Heart left ventricle (tissue), 16 donors: Measurements from ENCODE around the gene KIF5A. TPM values are rescaled to one million over a fixed set of nuclear protein-coding genes. Genes with fewer than 3 reads are reported as not detected.

Source experiments
- ATAC-seq, 4 donors: fragments of 200-7000 bp; cut with Tn5 transposase; one replicate each; pipeline ENCODE4 v1.9.1; 2020 to 2022; ENCODE audit warnings: moderate library complexity in 4 of 4, mild to moderate bottlenecking in 3 of 4, moderate number of reproducible peaks in 1 of 4
- DNase-seq, 5 donors: peaks; one replicate each; pipeline ENCODE4 v3.0.0-alpha.2; 2020
- H3K27ac ChIP-seq, 12 donors: fragments of 200-600 bp; sonication (generic) in 4 of 12; one replicate each; pipeline versions ENCODE4 v1.5.0 to v1.8.0; 2016 to 2022; ENCODE audit warnings: mild to moderate bottlenecking in 2 of 12
- H3K27me3 ChIP-seq, 9 donors: fragments of 200-600 bp; sonication (generic) in 2 of 9; one replicate each; pipeline versions ENCODE4 v1.5.1 to v1.8.0; 2016 to 2022; ENCODE audit warnings: mild to moderate bottlenecking in 3 of 9
- H3K36me3 ChIP-seq, 9 donors: fragments of 200-600 bp; sonication (generic) in 2 of 9; one replicate each; pipeline versions ENCODE4 v1.5.0 to v1.8.0; 2018 to 2022; ENCODE audit warnings: mild to moderate bottlenecking in 2 of 9
- H3K4me1 ChIP-seq, 12 donors: fragments of 200-600 bp; sonication (generic) in 4 of 12; one replicate each; pipeline versions ENCODE4 v1.5.0 to v1.8.0; 2016 to 2022; ENCODE audit warnings: mild to moderate bottlenecking in 3 of 12
- H3K4me3 ChIP-seq, 12 donors: fragments of 200-600 bp; sonication (generic) in 4 of 12; one replicate each; pipeline versions ENCODE4 v1.5.0 to v1.8.0; 2017 to 2022; ENCODE audit warnings: mild to moderate bottlenecking in 9 of 12, moderate library complexity in 4 of 12
- H3K9me3 ChIP-seq, 12 donors: fragments of 200-600 bp; sonication (generic) in 4 of 12; one replicate each; pipeline versions ENCODE4 v1.5.0 to v1.8.0; 2016 to 2022; ENCODE audit warnings: mild to moderate bottlenecking in 1 of 12
- POLR2A ChIP-seq, 2 donors: fragments of 450-650 bp; IDR thresholded peaks; one replicate each; pipeline ENCODE4 v1.6.1; 2017; ENCODE audit warnings: antibody characterized with exemption in 2 of 2, mild to moderate bottlenecking in 2 of 2, moderate library complexity in 2 of 2
- WGBS, 4 donors: extraction: QIAGEN DNeasy Blood & Tissue Kit in 2 of 4; methylation state at CpG; one replicate each; pipeline versions ENCODE4 v1.1.5 to v1.1.7; 2013 to 2018; 5-methylcytosine and 5-hydroxymethylcytosine counted together
- intact Hi-C, 10 donors: fragments of 100-400 bp; cut with DNase I; formaldehyde crosslinking; loops; one replicate each; pipeline versions ENCODE4 v1.11.1 to v1.14.2; 2022
- polyA plus RNA-seq, 2 donors: library from polyadenylated mRNA; stranded (reverse); fragments of 200-250 nt; gene quantifications; one replicate each; pipeline ENCODE4 v1.2.3, GENCODE V29; 2013
- total RNA-seq, 9 donors: library from RNA; depleted of rRNA in 2 of 9; stranded (reverse); fragments of >200 nt in 2 of 9; fragmentation: NEBNext Ultra II Directional in 3 of 9; extraction: Animal tissue kit (Norgen Biotek cat#: 25700) in 3 of 9; gene quantifications; one replicate each; pipeline versions ENCODE4 v1.1.0 to v1.2.4, GENCODE V29; 2016 to 2023
- TF ChIP-seq, protein P1 (sequence below), 12 donors: fragments of 200-600 bp; sonication (generic) in 4 of 12; IDR thresholded peaks; one replicate each; pipeline versions ENCODE4 v1.5.0 to v1.8.0; 2018 to 2022; ENCODE audit warnings: antibody characterized with exemption in 12 of 12, mild to moderate bottlenecking in 5 of 12
- donor health status: ischemic (EF 13 %, LVEDD 7.1; RV severe dilation, severe dysfunction).
- donor health status: healthy with polysubstance abuse.
- donor health status: DM: no; HTN: yes; CAD: no.
- donor health status: DM: no; HTN: no; CAD: no.
- donor health status: ischemic (EF 25% LVEDD 6.9; RV normal size, moderate dysfunction).
- donor health status: ischemic (EF 25% LVEDD 5.7; RV mildly dilated, moderate dysfunction).
- donor health status: healthy.
- donor health status: DM: yes; HTN: yes; CAD: no.
- donor health status: ischemic (EF 35%, LVEDD 5.7; RV mildly dilated, moderate dysfunction).
- donor health status: nonischemic (EF 11% LVEDD 7.7; RV severe dilation, severe dysfunction).
- donor health status: DM: yes; HTN: yes; CAD: no.
- donor health status: PGD.
- donor health status: ischemic (EF 29% LVEDD 5.4; RV normal size, mild dysfunction).
- donor health status: nonischemic (EF 23%, LVEDD 6.1; RV moderate dilation, normal function).

The KIF5A gene
- total and polyA plus RNA-seq, 11 donors: 0.06 to 0.31 (median 0.14) TPM; not detected in 3

GRCh38 chr12:57630891-57631433, 81.1 kb downstream of the KIF5A start:
- no peak for ATAC-seq
- WGBS, 4 donors: 51 to 78% (median 74%) methylated on average over 5 to 6 of the region's 6 CpGs
- peaks cover 0 to 6% (median 0%) of the 10 kb centered on the region in 9 donors for H3K36me3 ChIP-seq
- intact Hi-C loops: loop anchor here in 1 of 10 donors (10.0 kb wide), 1 partner anchor 104 kb away; the partner anchor contains the start of gene AGAP2
- H3K4me1 ChIP-seq: peaks cover 0 to 30% (median 11%) of the 10 kb centered on the region in 12 donors
- TF ChIP-seq POLR2A (IDR thresholded peaks at IDR 0.05): no peak
- TF ChIP-seq, protein P1, sequence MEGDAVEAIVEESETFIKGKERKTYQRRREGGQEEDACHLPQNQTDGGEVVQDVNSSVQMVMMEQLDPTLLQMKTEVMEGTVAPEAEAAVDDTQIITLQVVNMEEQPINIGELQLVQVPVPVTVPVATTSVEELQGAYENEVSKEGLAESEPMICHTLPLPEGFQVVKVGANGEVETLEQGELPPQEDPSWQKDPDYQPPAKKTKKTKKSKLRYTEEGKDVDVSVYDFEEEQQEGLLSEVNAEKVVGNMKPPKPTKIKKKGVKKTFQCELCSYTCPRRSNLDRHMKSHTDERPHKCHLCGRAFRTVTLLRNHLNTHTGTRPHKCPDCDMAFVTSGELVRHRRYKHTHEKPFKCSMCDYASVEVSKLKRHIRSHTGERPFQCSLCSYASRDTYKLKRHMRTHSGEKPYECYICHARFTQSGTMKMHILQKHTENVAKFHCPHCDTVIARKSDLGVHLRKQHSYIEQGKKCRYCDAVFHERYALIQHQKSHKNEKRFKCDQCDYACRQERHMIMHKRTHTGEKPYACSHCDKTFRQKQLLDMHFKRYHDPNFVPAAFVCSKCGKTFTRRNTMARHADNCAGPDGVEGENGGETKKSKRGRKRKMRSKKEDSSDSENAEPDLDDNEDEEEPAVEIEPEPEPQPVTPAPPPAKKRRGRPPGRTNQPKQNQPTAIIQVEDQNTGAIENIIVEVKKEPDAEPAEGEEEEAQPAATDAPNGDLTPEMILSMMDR (IDR thresholded peaks at IDR 0.05): no peak
- no peaks in the 10 kb centered on the region for H3K9me3 ChIP-seq
- peaks cover 5 to 90% (median 38%) of the 10 kb centered on the region in 9 donors for H3K27me3 ChIP-seq
- no peak overlapping the region for H3K27ac ChIP-seq
- H3K4me3 ChIP-seq: no peak overlapping the region
- DNase-seq: no peak

GRCh38 chr12:57631566-57632072, 81.8 kb downstream of the KIF5A start:
- Histone ChIP-seq H3K27me3 (peaks cover 2 to 87% (median 35%) of the 10 kb centered on the region in 9 donors), H3K36me3 (no peaks in the 10 kb centered on the region), H3K9me3 (no peaks in the 10 kb centered on the region), H3K4me3 (peak overlapping the region in 11 of 12 donors; percentile 46 to 71 (median 64)), H3K4me1 (peaks cover 0 to 30% (median 11%) of the 10 kb centered on the region in 12 donors), H3K27ac (peak overlapping the region in 1 of 12 donors; percentile 57)
- DNase-seq (peak in 1 of 5 donors; percentile 7), ATAC-seq (peak in 1 of 4 donors; percentile 4)
- WGBS, 4 donors: 9 to 23% (median 15%) methylated on average over 13 to 26 of the region's 26 CpGs
- intact Hi-C loops: loop anchor here in 3 of 10 donors (2.0 to 10.0 kb wide), 2 partner anchors 49 to 103 kb away; partner anchors contain the start of gene AGAP2 (in 1 of the 3)
- TF ChIP-seq, protein P1 (IDR thresholded peaks at IDR 0.05): no peak
- no peak for TF ChIP-seq POLR2A (IDR thresholded peaks at IDR 0.05)

DNA sequence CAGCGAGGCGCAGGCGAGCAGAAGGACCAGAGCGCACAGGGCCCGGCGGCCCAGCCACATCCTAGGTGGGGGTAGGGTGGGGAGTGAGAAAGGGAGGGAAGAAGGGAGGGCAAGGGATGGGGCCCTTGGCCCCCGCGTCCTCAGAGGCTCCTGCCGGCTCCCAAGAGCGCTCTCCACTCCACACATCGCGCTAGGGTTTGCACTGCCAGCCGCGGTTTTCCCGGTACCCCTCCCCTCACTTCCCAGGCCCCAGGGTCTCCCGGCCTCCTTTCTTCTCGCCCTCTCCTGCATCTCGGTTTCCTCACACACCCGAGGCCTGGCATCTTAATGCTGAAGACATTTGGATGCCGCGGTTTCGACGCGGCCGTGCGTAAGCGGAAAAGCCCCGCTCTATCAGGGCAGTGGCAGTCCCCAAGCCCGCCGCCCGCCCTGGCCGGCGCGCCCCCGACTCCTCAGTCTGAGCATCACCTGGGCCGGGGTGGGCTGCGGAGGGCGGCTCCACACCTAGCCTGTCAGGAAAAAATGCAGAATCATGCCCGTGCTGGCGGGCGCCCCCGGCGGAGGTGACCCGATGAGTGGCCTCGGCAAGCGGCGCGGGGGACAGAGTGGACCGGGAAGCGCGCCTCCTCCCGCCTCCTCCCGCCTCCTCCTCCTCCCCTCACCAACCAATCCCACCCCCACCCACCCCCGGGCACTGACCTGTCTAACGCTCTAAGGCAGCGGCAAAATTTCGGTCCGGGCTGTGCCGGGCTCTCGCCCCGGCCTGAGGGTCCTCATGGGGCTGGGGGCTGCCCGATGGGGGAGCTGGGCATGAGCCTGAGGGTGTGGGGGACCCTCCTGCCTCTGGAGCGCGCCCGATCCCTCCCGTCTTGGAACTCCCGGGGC, 82.5 kb downstream of the KIF5A start:
- peaks cover 2 to 80% (median 28%) of the 10 kb centered on the region in 9 donors for H3K27me3 ChIP-seq
- H3K4me1 ChIP-seq: peaks cover 0 to 29% (median 11%) of the 10 kb centered on the region in 12 donors
- TF ChIP-seq, protein P1 (IDR thresholded peaks at IDR 0.05): no peak
- TF ChIP-seq POLR2A (IDR thresholded peaks at IDR 0.05): no peak
- DNase-seq (peak in 2 of 5 donors; percentile 22 to 68), ATAC-seq (peak in 3 of 4 donors; percentile 33 to 44 (median 37))
- H3K9me3 ChIP-seq: no peaks in the 10 kb centered on the region
- H3K27ac ChIP-seq: peak overlapping the region in 4 of 12 donors; percentile 17 to 57 (median 44)
- intact Hi-C loops: loop anchor here in 3 of 10 donors (2.0 to 10.0 kb wide), 2 partner anchors 50 to 102 kb away; partner anchors contain the start of gene AGAP2 (in 1 of the 3)
- H3K4me3 ChIP-seq: peak overlapping the region; percentile 46 to 71 (median 64)
- H3K36me3 ChIP-seq: no peaks in the 10 kb centered on the region
- WGBS, 4 donors: 0 to 1% (median 1%) methylated on average over 42 to 67 of the region's 67 CpGs
